Retina (tissue), 1 donor: Measurements from ENCODE around the gene HOXB1.

Source experiments
- DNase-seq: peaks from one replicate; pipeline ENCODE4 v3.0.0-alpha.2; 2016

The HOXB1 gene

GRCh38 chr17:48530887-48531272 lies at the start of gene HOXB1:
TSS of gene HOXB1 (minus strand) at chr17:48531011. CDS start at chr17:48530904, 107 bp downstream.
- no peak for DNase-seq

GRCh38 chr17:48579760-48580554 lies 49.1 kb upstream of the HOXB1 start:
- peak; percentile 78 for DNase-seq

- peak; percentile 67 for DNase-seq
Observed at GRCh38 chr17:48579471-48579759, 48.6 kb upstream of the HOXB1 start.

- DNase-seq = no peak
Observed at GRCh38 chr17:48578616-48579470, 48.0 kb upstream of the HOXB1 start.

- DNase-seq = peak; percentile 67
Observed at GRCh38 chr17:48577946-48578615, 47.3 kb upstream of the HOXB1 start, which contains the start of gene HOXB4. TSS of gene HOXB4 (minus strand) at chr17:48578350. CDS start at chr17:48578319, 31 bp downstream.

- no peak for DNase-seq
Observed at GRCh38 chr17:48577330-48577945, 46.6 kb upstream of the HOXB1 start.

- DNase-seq = peak; percentile 67
Observed at GRCh38 chr17:48576479-48577309, 45.9 kb upstream of the HOXB1 start.

GRCh38 chr17:48575673-48576478 lies 45.1 kb upstream of the HOXB1 start:
- DNase-seq = no peak

- no peak for DNase-seq
Observed at GRCh38 chr17:48575066-48575582, 44.3 kb upstream of the HOXB1 start.

- no peak for DNase-seq
Observed at GRCh38 chr17:48574505-48575065, 43.8 kb upstream of the HOXB1 start.

- no peak for DNase-seq
Observed at GRCh38 chr17:48571826-48572417, 41.1 kb upstream of the HOXB1 start.

GRCh38 chr17:48571024-48571818 lies 40.4 kb upstream of the HOXB1 start:
- peak; percentile 60 for DNase-seq

- peak; percentile 64 for DNase-seq
Observed at GRCh38 chr17:48570325-48571023, 39.7 kb upstream of the HOXB1 start.

- DNase-seq = no peak
Observed at GRCh38 chr17:48569674-48570324, 39.0 kb upstream of the HOXB1 start.

GRCh38 chr17:48569240-48569582 lies 38.4 kb upstream of the HOXB1 start:
- no peak for DNase-seq

GRCh38 chr17:48568499-48569239 lies 37.9 kb upstream of the HOXB1 start:
- DNase-seq = peak; percentile 58

GRCh38 chr17:48567646-48568354 lies 37.0 kb upstream of the HOXB1 start:
- DNase-seq = no peak
